Activated CD4-positive, alpha-beta T cell treated with anti-CD3 and anti-CD28 coated beads, Interleukin-2, amount 10 ng/mL, durations not matched to agents 24 days and 14 days (primary cell): Measurements from ENCODE around the gene VSIG10. TPM values are rescaled to one million over a fixed set of nuclear protein-coding genes. Genes with fewer than 3 reads are reported as not detected.

Experiments used
- DNase-seq: peaks from one replicate; pipeline ENCODE4 v3.0.0; 2022
- H3K27ac Mint-ChIP-seq: one replicate; pipeline ENCODE4 v1.8.0; 2022; ENCODE audit warnings: mild to moderate bottlenecking, mixed read lengths
- H3K27me3 Mint-ChIP-seq: one replicate; pipeline ENCODE4 v1.8.0; 2022; ENCODE audit warnings: mixed read lengths
- H3K36me3 Mint-ChIP-seq: one replicate; pipeline ENCODE4 v1.8.0; 2022; ENCODE audit warnings: low read depth, mild to moderate bottlenecking, mixed read lengths
- H3K4me1 Mint-ChIP-seq: one replicate; pipeline ENCODE4 v1.8.0; 2021; ENCODE audit warnings: mixed read lengths
- H3K4me3 Mint-ChIP-seq: one replicate; pipeline ENCODE4 v1.8.0; 2022; ENCODE audit warnings: mild to moderate bottlenecking, moderate library complexity, mixed read lengths
- H3K9me3 Mint-ChIP-seq: one replicate; pipeline ENCODE4 v1.8.0; 2021; ENCODE audit warnings: mixed read lengths
- intact Hi-C: fragments of 100-400 bp; cut with micrococcal nuclease; formaldehyde crosslinking; loops from one replicate; pipeline ENCODE4 v1.15.1; 2023
- total RNA-seq: library from RNA; stranded (reverse); gene quantifications from 2 replicates; pipeline ENCODE4 v1.2.3, GENCODE V29; 2022

Gene VSIG10
- total RNA-seq, 1 donor from 2014 or later, result 14.4 TPM

DNA sequence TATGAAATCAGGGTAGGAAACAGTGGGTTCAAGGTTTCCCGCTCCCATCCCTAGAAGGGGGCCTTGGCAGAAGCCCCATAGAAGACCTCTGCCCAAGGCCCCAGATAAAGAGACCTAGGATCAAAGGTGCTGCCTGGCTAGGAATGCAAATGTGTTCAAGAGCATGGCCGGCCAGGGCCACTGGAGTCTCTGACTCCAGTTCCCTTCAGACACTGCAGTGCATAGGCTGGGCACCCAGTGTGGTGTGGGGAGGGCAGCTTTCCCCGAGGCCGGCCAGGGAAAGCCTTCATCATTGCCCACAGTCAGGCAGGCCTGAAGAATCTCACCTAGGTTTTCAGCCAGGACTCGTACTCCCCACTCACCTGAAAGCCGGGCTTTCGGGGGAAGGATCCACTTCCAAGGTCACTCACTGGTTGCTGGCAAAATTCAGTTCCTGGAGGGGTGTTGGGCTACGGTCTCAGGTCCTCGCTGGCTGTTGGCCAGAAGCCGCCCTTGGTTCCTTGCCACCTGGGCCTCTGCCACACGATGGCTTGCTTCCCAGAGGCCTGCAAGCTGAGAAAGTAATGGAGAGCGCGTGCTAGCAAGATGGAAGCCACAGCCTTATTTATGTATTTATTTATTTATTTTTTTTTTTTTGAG is 22.4 kb upstream of the VSIG10 start:
- H3K27me3 Mint-ChIP-seq, result no peaks in the 10 kb centered on the region
- no peak overlapping the region for H3K4me3 Mint-ChIP-seq
- DNase-seq, result no peak
- H3K27ac Mint-ChIP-seq, result no peak overlapping the region
- H3K9me3 Mint-ChIP-seq, result no peaks in the 10 kb centered on the region
- H3K4me1 Mint-ChIP-seq, result no peaks in the 10 kb centered on the region
- intact Hi-C loops, result no loop called here
- no peaks in the 10 kb centered on the region for H3K36me3 Mint-ChIP-seq

DNA sequence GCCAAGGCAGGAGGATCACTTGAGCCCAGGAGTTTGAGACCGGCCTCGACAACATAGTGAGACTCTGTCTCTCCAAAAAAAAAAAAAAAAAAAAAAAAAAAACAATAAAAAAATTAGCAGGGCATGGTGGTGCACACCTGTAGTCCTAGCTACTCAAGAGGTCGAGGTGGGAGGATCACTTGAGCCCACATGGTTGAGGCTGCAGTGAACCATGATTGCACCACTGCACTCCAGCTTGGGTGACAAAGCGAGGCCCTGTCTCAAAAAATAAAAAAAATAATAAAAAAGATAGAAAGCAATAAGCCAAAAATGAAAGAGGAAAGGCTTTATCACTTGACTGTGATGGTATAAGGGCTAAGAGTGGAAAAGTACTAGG is 21.9 kb upstream of the VSIG10 start:
- Mint-ChIP-seq H3K36me3 (no peaks in the 10 kb centered on the region), H3K9me3 (no peaks in the 10 kb centered on the region), H3K4me1 (peaks cover under 1% of the 10 kb centered on the region), H3K27me3 (no peaks in the 10 kb centered on the region), H3K27ac (no peak overlapping the region), H3K4me3 (no peak overlapping the region)
- DNase-seq, result no peak
- intact Hi-C loops, result no loop called here

DNA sequence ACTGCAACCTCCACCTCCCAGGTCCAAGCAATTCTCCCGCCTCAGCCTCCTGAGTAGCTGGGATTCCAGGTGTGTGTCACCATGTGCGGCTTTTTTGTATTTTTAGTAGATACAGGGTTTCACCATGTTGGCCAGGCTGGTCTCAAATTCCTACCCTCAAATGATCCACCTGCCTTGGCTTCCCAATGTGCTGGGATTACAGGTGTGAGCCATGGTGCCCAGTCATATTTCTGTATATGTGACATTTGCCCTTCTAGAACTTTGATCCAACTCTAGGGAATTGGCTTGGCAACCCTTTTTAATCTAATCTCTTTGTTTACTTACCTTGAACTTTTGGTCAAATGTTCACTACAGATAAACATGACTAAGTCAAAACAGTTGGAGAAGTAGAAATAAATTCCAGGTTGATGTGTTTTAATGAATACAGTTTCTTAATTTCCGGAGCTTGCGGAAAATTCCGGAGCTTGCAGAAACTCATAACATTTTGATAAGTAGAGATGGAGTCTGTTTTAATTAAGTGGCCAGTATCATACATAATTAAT is 20.6 kb upstream of the VSIG10 start:
- Mint-ChIP-seq H3K36me3 (no peaks in the 10 kb centered on the region), H3K4me1 (peaks cover 5% of the 10 kb centered on the region), H3K4me3 (no peak overlapping the region), H3K9me3 (no peaks in the 10 kb centered on the region), H3K27ac (no peak overlapping the region), H3K27me3 (no peaks in the 10 kb centered on the region)
- DNase-seq, result no peak
- intact Hi-C loops, result loop anchor here (5.0 kb wide), 1 partner anchor 252 kb away; no protein-coding TSS in a partner anchor

DNA sequence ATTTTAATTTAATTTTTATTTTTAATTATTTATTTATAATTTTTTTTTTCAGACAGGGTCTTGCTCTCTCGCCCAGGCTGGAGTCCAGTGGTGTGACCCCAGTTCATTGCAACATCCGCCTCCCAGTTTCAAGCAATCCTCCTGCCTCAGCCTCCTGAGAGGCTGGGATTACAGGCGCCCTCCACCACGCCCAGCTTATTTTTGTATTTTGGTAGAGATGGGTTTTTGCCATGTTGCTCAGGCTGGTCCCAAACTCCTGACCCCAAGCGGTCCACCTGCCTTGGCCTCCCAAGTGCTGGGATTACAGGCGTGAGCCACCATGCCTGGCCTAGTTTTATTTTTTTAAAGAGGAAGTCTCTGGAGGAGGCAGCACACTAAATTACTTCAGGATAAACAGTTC is 18.5 kb upstream of the VSIG10 start:
- Mint-ChIP-seq H3K9me3 (no peaks in the 10 kb centered on the region), H3K27ac (no peak overlapping the region), H3K27me3 (no peaks in the 10 kb centered on the region), H3K4me3 (no peak overlapping the region), H3K4me1 (peaks cover 5% of the 10 kb centered on the region), H3K36me3 (no peaks in the 10 kb centered on the region)
- DNase-seq, result no peak
- intact Hi-C loops, result loop anchor here (5.0 kb wide), 1 partner anchor 250 kb away; no protein-coding TSS in a partner anchor

DNA sequence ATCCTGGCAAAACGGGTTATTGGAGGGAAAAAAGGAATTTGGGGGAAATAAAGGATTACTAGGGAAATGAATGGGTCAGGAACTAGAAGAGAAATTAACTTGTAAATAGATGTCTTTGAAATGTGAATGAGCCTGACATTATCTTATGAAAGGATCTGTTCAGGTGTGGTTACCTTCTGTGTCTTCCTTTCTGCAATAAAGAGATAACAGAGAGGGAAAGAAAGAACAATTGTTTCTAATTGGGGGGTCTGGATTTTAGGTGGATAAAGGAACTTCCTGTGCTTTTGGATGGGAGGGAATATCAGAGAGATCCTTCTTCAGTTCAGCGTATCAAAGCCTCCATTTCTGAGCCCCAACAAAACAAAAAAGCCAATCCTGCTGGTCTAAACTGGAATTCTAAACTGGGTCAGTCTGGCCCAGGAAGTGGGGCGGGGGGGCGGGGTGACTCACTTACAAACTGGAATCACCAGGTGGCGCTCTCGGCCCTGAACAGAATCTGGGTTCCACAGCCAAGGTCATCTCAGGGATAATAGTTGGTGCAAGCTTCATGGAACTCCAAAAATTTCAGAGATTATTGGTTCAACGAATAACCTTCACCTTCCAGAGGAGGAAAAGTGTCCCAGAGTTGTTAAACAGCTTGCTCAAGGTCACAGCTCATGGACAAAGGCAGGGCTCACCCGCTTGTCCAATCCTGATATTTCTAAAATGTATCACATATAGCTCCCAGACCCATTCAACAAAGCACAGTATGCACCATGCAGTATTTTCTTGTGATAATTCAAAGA is 17.0 kb upstream of the VSIG10 start:
- no peak overlapping the region for H3K4me3 Mint-ChIP-seq
- peak overlapping the region; percentile 69 for H3K27ac Mint-ChIP-seq
- H3K9me3 Mint-ChIP-seq, result no peaks in the 10 kb centered on the region
- H3K4me1 Mint-ChIP-seq, result peaks cover 5% of the 10 kb centered on the region
- intact Hi-C loops, result loop anchor here (1.0 to 5.0 kb wide), 3 partner anchors 14 to 256 kb away; partner anchors contain the start of gene SUDS3
- H3K36me3 Mint-ChIP-seq, result no peaks in the 10 kb centered on the region
- no peaks in the 10 kb centered on the region for H3K27me3 Mint-ChIP-seq
- peak; percentile 87 for DNase-seq

DNA sequence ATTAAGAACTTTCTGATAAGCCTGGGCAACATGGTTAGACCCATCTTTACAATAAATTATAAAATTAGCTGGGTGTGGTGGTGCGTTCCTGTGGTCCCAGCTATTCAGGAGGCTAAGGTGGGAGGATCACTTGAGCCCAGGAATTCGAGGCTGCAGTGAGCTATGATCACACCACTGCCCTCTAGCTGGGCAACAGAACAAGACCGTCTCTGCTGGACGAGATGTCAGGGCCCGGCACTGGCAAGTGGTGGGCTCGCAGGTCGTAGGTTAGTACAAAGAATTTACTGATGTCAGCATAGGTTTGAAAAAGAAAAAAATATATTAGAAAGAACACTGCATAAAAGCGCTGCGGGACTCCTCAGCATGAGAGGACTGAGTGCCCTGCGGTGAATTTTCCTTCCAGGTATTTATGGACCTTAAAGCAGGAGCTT is 15.7 kb upstream of the VSIG10 start:
- Mint-ChIP-seq H3K9me3 (no peaks in the 10 kb centered on the region), H3K27ac (no peak overlapping the region), H3K4me3 (no peak overlapping the region), H3K27me3 (no peaks in the 10 kb centered on the region), H3K4me1 (peaks cover 5% of the 10 kb centered on the region), H3K36me3 (no peaks in the 10 kb centered on the region)
- intact Hi-C loops, result no loop called here
- no peak for DNase-seq

DNA sequence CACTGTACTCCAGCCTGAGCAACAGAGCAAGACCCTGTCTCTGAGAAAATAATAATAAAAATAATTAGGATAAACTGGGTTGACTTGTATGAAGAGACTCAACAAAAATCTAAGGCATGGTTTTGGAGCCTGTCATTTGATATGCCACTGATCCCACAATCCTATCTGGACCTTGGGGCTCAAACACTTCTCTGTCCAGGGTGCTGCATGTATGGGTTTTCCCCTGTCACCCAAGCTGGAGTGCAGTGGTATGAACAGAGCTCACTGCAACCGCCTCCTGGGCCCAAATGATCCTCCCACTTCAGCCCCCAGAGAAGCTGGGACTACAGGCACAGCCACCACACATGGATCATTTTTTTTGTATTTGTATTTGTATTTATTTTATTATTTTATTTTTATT is 5.3 kb upstream of the VSIG10 start:
- DNase-seq, result no peak
- no peaks in the 10 kb centered on the region for H3K36me3 Mint-ChIP-seq
- H3K4me1 Mint-ChIP-seq, result peaks cover 3% of the 10 kb centered on the region
- intact Hi-C loops, result no loop called here
- peaks cover 6% of the 10 kb centered on the region for H3K27me3 Mint-ChIP-seq
- H3K9me3 Mint-ChIP-seq, result no peaks in the 10 kb centered on the region
- no peak overlapping the region for H3K27ac Mint-ChIP-seq
- H3K4me3 Mint-ChIP-seq, result no peak overlapping the region

DNA sequence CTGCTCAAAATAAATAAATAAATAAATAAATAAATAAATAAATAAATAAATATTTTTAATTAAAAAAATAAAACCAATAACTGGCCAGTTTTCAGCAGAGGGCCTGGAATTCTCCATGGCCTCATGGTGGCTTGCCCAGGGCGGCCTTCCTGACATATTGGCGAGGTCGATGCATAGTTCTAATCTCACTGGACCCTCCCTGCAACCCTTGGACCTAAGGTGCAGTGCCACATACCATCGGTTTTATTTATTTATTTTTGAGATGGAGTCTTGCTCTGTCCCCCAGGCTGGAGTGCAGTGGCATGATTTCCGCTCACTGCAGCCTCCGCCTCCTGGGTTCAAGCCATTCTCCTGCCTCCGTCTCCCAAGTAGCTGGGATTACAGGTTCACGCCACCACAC is 3.9 kb upstream of the VSIG10 start:
- intact Hi-C loops, result no loop called here
- DNase-seq, result no peak
- H3K4me3 Mint-ChIP-seq, result no peak overlapping the region
- peaks cover 5% of the 10 kb centered on the region for H3K4me1 Mint-ChIP-seq
- no peaks in the 10 kb centered on the region for H3K9me3 Mint-ChIP-seq
- peaks cover 9% of the 10 kb centered on the region for H3K27me3 Mint-ChIP-seq
- no peaks in the 10 kb centered on the region for H3K36me3 Mint-ChIP-seq
- H3K27ac Mint-ChIP-seq, result no peak overlapping the region

DNA sequence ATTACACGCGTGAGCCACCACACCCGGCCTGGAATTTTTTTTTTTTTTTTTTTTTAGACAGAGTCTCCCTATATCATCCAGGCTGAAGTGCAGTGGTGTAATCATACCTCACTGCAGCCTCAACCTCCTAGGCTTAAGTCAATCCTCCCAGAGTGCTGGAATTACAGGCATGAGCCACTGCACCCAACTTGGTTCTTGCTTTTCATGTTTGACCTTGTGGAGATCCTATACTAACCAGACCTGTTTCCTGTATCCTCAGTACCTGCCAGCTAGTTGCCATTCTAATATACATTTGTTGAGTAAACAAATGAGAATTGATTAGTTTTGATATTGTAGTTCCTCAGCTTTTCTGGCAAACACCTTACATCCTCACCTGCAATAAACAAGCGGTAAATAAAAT is 3.2 kb upstream of the VSIG10 start:
- H3K27ac Mint-ChIP-seq, result no peak overlapping the region
- no peaks in the 10 kb centered on the region for H3K9me3 Mint-ChIP-seq
- no peaks in the 10 kb centered on the region for H3K36me3 Mint-ChIP-seq
- intact Hi-C loops, result no loop called here
- peaks cover 5% of the 10 kb centered on the region for H3K4me1 Mint-ChIP-seq
- peaks cover 12% of the 10 kb centered on the region for H3K27me3 Mint-ChIP-seq
- no peak overlapping the region for H3K4me3 Mint-ChIP-seq
- DNase-seq, result no peak

DNA sequence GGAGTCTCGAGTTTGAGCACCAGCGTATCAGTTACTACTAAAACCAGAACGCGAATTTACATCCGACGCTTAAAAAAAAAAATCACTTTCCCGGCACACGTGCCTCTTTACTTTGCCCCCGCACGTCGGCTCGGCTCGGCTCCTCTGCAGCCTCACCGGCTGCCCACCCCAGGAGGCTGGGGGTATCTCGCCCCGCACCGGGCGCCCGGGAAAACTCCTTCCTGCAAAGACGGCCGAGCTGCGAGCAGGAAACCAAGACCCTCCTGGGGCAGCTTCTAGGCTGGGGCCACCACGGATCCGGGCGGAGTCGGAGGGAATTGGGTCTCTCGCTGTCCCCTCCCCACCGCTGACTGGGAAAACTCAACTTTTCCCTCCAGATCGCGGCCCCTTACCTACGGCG is 610 bp downstream of the VSIG10 start:
- intact Hi-C loops, result loop anchor here (2.0 kb wide), 1 partner anchor 38 kb away; no protein-coding TSS in a partner anchor
- H3K27ac Mint-ChIP-seq, result no peak overlapping the region

DNA sequence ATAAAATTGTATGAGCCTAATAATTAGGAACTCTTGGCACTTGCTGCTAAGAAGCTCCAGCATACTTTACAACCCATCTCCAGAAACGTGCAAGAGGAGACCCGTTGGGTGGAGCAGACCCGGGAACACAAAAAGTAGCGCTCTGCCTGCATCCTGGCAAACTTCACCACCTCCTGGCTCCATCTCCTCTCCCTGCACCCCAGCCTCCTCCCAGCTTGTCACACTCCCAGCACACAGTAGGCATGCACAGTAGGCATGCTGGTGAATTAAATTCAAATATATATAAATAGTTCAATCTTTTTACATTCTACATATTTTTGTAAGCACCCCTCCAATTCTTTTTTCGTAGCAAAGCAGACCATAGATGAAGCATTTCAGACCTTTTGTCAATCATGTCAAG is 1.2 kb downstream of the VSIG10 start:
- no peak for DNase-seq
- H3K27ac Mint-ChIP-seq, result peak overlapping the region; percentile 78
- intact Hi-C loops, result loop anchor here (2.0 kb wide), 1 partner anchor 38 kb away; no protein-coding TSS in a partner anchor

More for the DNA sequence above, 610 bp downstream of the VSIG10 start:
- Mint-ChIP-seq H3K36me3 (no peaks in the 10 kb centered on the region), H3K9me3 (no peaks in the 10 kb centered on the region), H3K4me1 (peaks cover 5% of the 10 kb centered on the region), H3K4me3 (peak overlapping the region; percentile 91), H3K27me3 (peaks cover 18% of the 10 kb centered on the region)
- DNase-seq, result peak; percentile 60

DNA sequence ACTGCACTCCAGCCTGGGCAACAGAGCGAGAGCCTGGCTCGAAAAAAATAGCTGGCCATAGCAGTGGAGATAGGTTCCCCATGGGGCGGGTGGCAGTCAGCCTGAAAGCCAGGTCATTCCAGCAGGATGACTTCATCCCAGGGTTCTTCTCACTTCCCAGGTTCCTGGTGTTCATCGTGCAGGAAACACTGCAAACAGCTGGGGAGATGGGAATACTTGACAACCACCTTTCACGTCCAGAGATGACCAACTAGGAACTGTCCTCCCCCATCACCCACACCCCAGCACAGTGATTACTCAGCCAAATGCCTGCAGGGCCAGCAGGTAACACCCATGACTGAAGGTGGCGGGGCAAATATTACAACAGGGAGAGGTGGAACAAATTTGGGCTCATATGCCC is 1.7 kb downstream of the VSIG10 start:
- Mint-ChIP-seq H3K9me3 (no peaks in the 10 kb centered on the region), H3K27me3 (peaks cover 18% of the 10 kb centered on the region), H3K27ac (no peak overlapping the region), H3K4me3 (peak overlapping the region; percentile 18), H3K36me3 (no peaks in the 10 kb centered on the region), H3K4me1 (peaks cover 5% of the 10 kb centered on the region)
- intact Hi-C loops, result loop anchor here (2.0 kb wide), 1 partner anchor 37 kb away; no protein-coding TSS in a partner anchor
- DNase-seq, result no peak

More for the DNA sequence above, 1.2 kb downstream of the VSIG10 start:
- H3K36me3 Mint-ChIP-seq, result no peaks in the 10 kb centered on the region
- no peaks in the 10 kb centered on the region for H3K9me3 Mint-ChIP-seq
- peaks cover 18% of the 10 kb centered on the region for H3K27me3 Mint-ChIP-seq
- H3K4me1 Mint-ChIP-seq, result peaks cover 5% of the 10 kb centered on the region
- peak overlapping the region; percentile 91 for H3K4me3 Mint-ChIP-seq

DNA sequence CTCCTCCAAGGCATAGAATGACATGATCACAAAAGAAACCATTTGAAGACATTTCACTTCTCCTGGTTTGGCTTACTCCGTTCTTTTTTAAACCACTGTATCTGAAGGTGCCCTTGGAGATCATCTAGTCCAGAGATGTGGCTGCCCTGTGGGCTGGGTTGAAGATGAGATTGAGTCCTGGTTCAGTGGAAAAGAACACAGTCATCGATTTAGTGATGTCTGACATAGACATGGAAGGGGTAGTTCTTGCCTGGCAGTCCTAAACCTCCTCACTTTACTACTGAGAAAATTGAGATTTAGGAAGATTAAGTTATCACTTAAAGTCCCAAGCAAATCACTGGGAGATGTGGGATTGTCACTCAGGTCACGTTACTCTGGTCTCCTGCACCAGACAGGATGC is 2.8 kb downstream of the VSIG10 start:
- H3K4me3 Mint-ChIP-seq, result no peak overlapping the region
- DNase-seq, result no peak
- no peak overlapping the region for H3K27ac Mint-ChIP-seq
- peaks cover 5% of the 10 kb centered on the region for H3K4me1 Mint-ChIP-seq
- no peaks in the 10 kb centered on the region for H3K9me3 Mint-ChIP-seq
- intact Hi-C loops, result no loop called here
- H3K36me3 Mint-ChIP-seq, result no peaks in the 10 kb centered on the region
- peaks cover 18% of the 10 kb centered on the region for H3K27me3 Mint-ChIP-seq
